Naive thymus-derived CD4-positive, alpha-beta T cell (primary cell): ENCODE results near the gene TRIO. TPM values are rescaled to one million over a fixed set of nuclear protein-coding genes. Genes with fewer than 3 reads are reported as not detected.

ENCODE experiments used
- ATAC-seq: fragments of 150-1000 bp; cut with Tn5 transposase; 2 replicates; pipeline ENCODE4 v1.10.0; 2021; ENCODE audit warnings: mild to moderate bottlenecking, moderate library complexity
- CTCF ChIA-PET: fragments of 350-600 bp; sonication (Branson Sonifier 250); formaldehyde crosslinking; loops from one replicate; lab custom pipeline; 2021; ENCODE audit warnings: antibody characterized with exemption; lab: Charles Lee
- POLR2A ChIA-PET: fragments of 350-600 bp; sonication (Branson Sonifier 250); formaldehyde crosslinking; loops from one replicate; lab custom pipeline; 2021; ENCODE audit warnings: antibody characterized with exemption, inconsistent platforms; lab: Charles Lee
- DNase-seq, 9 donors: peaks; one replicate each; pipeline versions ENCODE4 v3.0.0 to v3.0.0-alpha.2; 2020 to 2022; ENCODE audit warnings: mixed read lengths in 1 of 9
- H3K27ac ChIP-seq: one replicate; pipeline ENCODE4 v1.7.0; 2013; ENCODE audit warnings: mild to moderate bottlenecking, low read depth, low read length, moderate library complexity
- H3K27me3 ChIP-seq, 2 donors: one replicate each; pipeline ENCODE4 v1.7.0; 2013; ENCODE audit warnings: low read length in 2 of 2, mild to moderate bottlenecking in 2 of 2, moderate library complexity in 2 of 2; ENCODE audit not compliant: control insufficient read depth in 2 of 2, insufficient read depth in 2 of 2
- H3K36me3 ChIP-seq, 3 experiments: 1 replicate in 2 of 3; 2 replicates in 1 of 3; pipeline ENCODE4 v1.7.0; 2013; ENCODE audit warnings: low read length in 3 of 3, mild to moderate bottlenecking in 3 of 3, moderate library complexity in 1 of 3; ENCODE audit not compliant: insufficient read depth in 3 of 3, control insufficient read depth in 2 of 3
- H3K4me1 ChIP-seq, 2 donors: one replicate each; pipeline ENCODE4 v1.7.0; 2013; ENCODE audit warnings: low read length in 2 of 2, mild to moderate bottlenecking in 2 of 2, moderate library complexity in 1 of 2; ENCODE audit not compliant: control insufficient read depth in 2 of 2, insufficient read depth in 2 of 2
- H3K4me3 ChIP-seq: 2 replicates; pipeline ENCODE4 v1.7.0; 2013; ENCODE audit warnings: mild to moderate bottlenecking, low read length
- H3K9me3 ChIP-seq, 3 experiments: 1 replicate in 2 of 3; 2 replicates in 1 of 3; pipeline ENCODE4 v1.7.0; 2013; ENCODE audit warnings: low read length in 3 of 3; ENCODE audit not compliant: control insufficient read depth in 2 of 3
- H3K27ac Mint-ChIP-seq, 9 donors: one replicate each; pipeline ENCODE4 v1.8.0; 2020 to 2022; ENCODE audit warnings: mixed read lengths in 9 of 9, mild to moderate bottlenecking in 8 of 9, moderate library complexity in 5 of 9, inconsistent platforms in 2 of 9
- H3K27me3 Mint-ChIP-seq, 5 donors: one replicate each; pipeline ENCODE4 v1.8.0; 2021 to 2022; ENCODE audit warnings: mixed read lengths in 5 of 5, mild to moderate bottlenecking in 1 of 5
- H3K36me3 Mint-ChIP-seq, 5 donors: one replicate each; pipeline ENCODE4 v1.8.0; 2020 to 2022; ENCODE audit warnings: mixed read lengths in 5 of 5, mild to moderate bottlenecking in 3 of 5, inconsistent platforms in 1 of 5
- H3K4me1 Mint-ChIP-seq, 7 donors: one replicate each; pipeline ENCODE4 v1.8.0; 2020 to 2022; ENCODE audit warnings: mixed read lengths in 7 of 7, mild to moderate bottlenecking in 3 of 7, inconsistent platforms in 1 of 7
- H3K4me3 Mint-ChIP-seq, 10 donors: one replicate each; pipeline ENCODE4 v1.8.0; 2020 to 2022; ENCODE audit warnings: mild to moderate bottlenecking in 10 of 10, mixed read lengths in 10 of 10, moderate library complexity in 6 of 10, inconsistent platforms in 2 of 10
- H3K9me3 Mint-ChIP-seq, 11 donors: one replicate each; pipeline ENCODE4 v1.8.0; 2020 to 2022; ENCODE audit warnings: mixed read lengths in 11 of 11, mild to moderate bottlenecking in 4 of 11, inconsistent platforms in 1 of 11, moderate library complexity in 1 of 11
- intact Hi-C, 2 donors: fragments of 100-400 bp; cut with micrococcal nuclease; formaldehyde crosslinking; loops; one replicate each; pipeline ENCODE4 v1.15.1; 2023
- polyA plus RNA-seq, 2 donors: library from polyadenylated mRNA; unstranded; fragments of 300-500 nt; fragmentation: Illumina TruSeq; gene quantifications; one replicate each; pipeline ENCODE4 v1.2.3, GENCODE V29; 2021
- total RNA-seq, 6 experiments: library from RNA in 5 of 6; stranded (reverse) in 5 of 6; gene quantifications; 1 replicate in 5 of 6; 2 replicates in 1 of 6; pipeline ENCODE4 v1.2.3 and lab custom pipeline; 2021 to 2026

TRIO gene
- total and polyA plus RNA-seq, 7 experiments from 2014 or later: 0.16 to 45.9 (median 5.7) TPM

- peaks cover 0 to 14% (median 6%) of the 10 kb centered on the region in 11 donors for H3K9me3 Mint-ChIP-seq
- intact Hi-C loops: no loop called here
- H3K4me1 Mint-ChIP-seq: peaks cover 0 to 19% (median 4%) of the 10 kb centered on the region in 7 donors
- H3K27ac Mint-ChIP-seq: no peak overlapping the region
- Histone ChIP-seq H3K36me3 (no peaks in the 10 kb centered on the region), H3K27me3 (no peaks in the 10 kb centered on the region), H3K9me3 (no peaks in the 10 kb centered on the region), H3K27ac (no peak overlapping the region), H3K4me1 (no peaks in the 10 kb centered on the region), H3K4me3 (no peak overlapping the region)
- no peak overlapping the region for H3K4me3 Mint-ChIP-seq
- CTCF ChIA-PET: no interaction called here
- ATAC-seq (no peak), DNase-seq (no peak)
- peaks cover 9 to 35% (median 29%) of the 10 kb centered on the region in 5 donors for H3K27me3 Mint-ChIP-seq
- peaks cover 0 to 8% (median 0%) of the 10 kb centered on the region in 5 donors for H3K36me3 Mint-ChIP-seq
- POLR2A ChIA-PET: no interaction called here
These were observed 37.3 kb upstream of the TRIO start for GRCh38 chr5:14105718-14106410.

GRCh38 chr5:14107536-14107935 is 35.6 kb upstream of the TRIO start:
- Mint-ChIP-seq H3K27ac (no peak overlapping the region), H3K4me3 (no peak overlapping the region), H3K4me1 (peaks cover 0 to 19% (median 4%) of the 10 kb centered on the region in 7 donors), H3K27me3 (peaks cover 9 to 35% (median 29%) of the 10 kb centered on the region in 5 donors), H3K36me3 (peaks cover 0 to 7% (median 0%) of the 10 kb centered on the region in 5 donors), H3K9me3 (peaks cover 0 to 14% (median 7%) of the 10 kb centered on the region in 11 donors)
- Histone ChIP-seq H3K27me3 (no peaks in the 10 kb centered on the region), H3K27ac (no peak overlapping the region), H3K36me3 (no peaks in the 10 kb centered on the region), H3K4me3 (no peak overlapping the region), H3K4me1 (no peaks in the 10 kb centered on the region), H3K9me3 (no peaks in the 10 kb centered on the region)
- intact Hi-C loops: no loop called here
- ATAC-seq (no peak), DNase-seq (no peak)
- ChIA-PET CTCF (no interaction called here), POLR2A (no interaction called here)

- H3K4me3 ChIP-seq: no peak overlapping the region
- no peak overlapping the region for H3K27ac ChIP-seq
- ATAC-seq: peak; percentile 80
- intact Hi-C loops: loop anchor here (1.0 to 2.0 kb wide), 3 partner anchors 36 to 540 kb away; no protein-coding TSS in a partner anchor
- Mint-ChIP-seq H3K27ac (peak overlapping the region in 1 of 9 donors; percentile 0), H3K27me3 (peaks cover 9 to 27% (median 23%) of the 10 kb centered on the region in 5 donors), H3K36me3 (peaks cover 0 to 2% (median 0%) of the 10 kb centered on the region in 5 donors), H3K4me3 (peak overlapping the region in 6 of 10 donors; percentile 2 to 39 (median 22)), H3K4me1 (peaks cover 0 to 19% (median 4%) of the 10 kb centered on the region in 7 donors), H3K9me3 (peaks cover 0 to 6% (median under 1%) of the 10 kb centered on the region in 11 donors)
- H3K27me3 ChIP-seq: no peaks in the 10 kb centered on the region
- no peaks in the 10 kb centered on the region for H3K36me3 ChIP-seq
- no peaks in the 10 kb centered on the region for H3K9me3 ChIP-seq
- ChIA-PET POLR2A (no interaction called here), CTCF (interaction anchor here (1.3 kb wide), 2 partner anchors 161 to 164 kb away, joined by 3 to 4 read pairs; no protein-coding TSS in a partner anchor)
- DNase-seq: peak in 6 of 9 donors; percentile 4 to 37 (median 20)
- H3K4me1 ChIP-seq: no peaks in the 10 kb centered on the region
These were observed 34.8 kb upstream of the TRIO start for GRCh38 chr5:14108170-14108996.

GRCh38 chr5:14109041-14109747 is 33.9 kb upstream of the TRIO start:
- Histone ChIP-seq H3K27ac (no peak overlapping the region), H3K9me3 (no peaks in the 10 kb centered on the region), H3K4me1 (no peaks in the 10 kb centered on the region), H3K36me3 (no peaks in the 10 kb centered on the region), H3K4me3 (no peak overlapping the region), H3K27me3 (no peaks in the 10 kb centered on the region)
- ChIA-PET POLR2A (no interaction called here), CTCF (interaction anchor here (1.3 kb wide), 2 partner anchors 161 to 163 kb away, joined by 3 to 4 read pairs; no protein-coding TSS in a partner anchor)
- DNase-seq (no peak), ATAC-seq (peak; percentile 63)
- peak overlapping the region in 1 of 10 donors; percentile 7 for H3K4me3 Mint-ChIP-seq
- no peaks in the 10 kb centered on the region for H3K36me3 Mint-ChIP-seq
- intact Hi-C loops: loop anchor here in 1 of 2 donors (2.0 kb wide), 1 partner anchor 36 kb away; no protein-coding TSS in a partner anchor
- peaks cover 0 to 19% (median 4%) of the 10 kb centered on the region in 7 donors for H3K4me1 Mint-ChIP-seq
- H3K27me3 Mint-ChIP-seq: peaks cover 9 to 23% (median 19%) of the 10 kb centered on the region in 5 donors
- peaks cover 0 to 5% (median 0%) of the 10 kb centered on the region in 11 donors for H3K9me3 Mint-ChIP-seq
- H3K27ac Mint-ChIP-seq: peak overlapping the region in 1 of 9 donors; percentile 38

GRCh38 chr5:14109771-14110170 is 33.4 kb upstream of the TRIO start:
- Histone ChIP-seq H3K27me3 (no peaks in the 10 kb centered on the region), H3K4me1 (no peaks in the 10 kb centered on the region), H3K9me3 (no peaks in the 10 kb centered on the region), H3K27ac (no peak overlapping the region), H3K4me3 (no peak overlapping the region), H3K36me3 (no peaks in the 10 kb centered on the region)
- peak; percentile 61 for ATAC-seq
- no peak overlapping the region for H3K27ac Mint-ChIP-seq
- no peaks in the 10 kb centered on the region for H3K36me3 Mint-ChIP-seq
- CTCF ChIA-PET: interaction anchor here (1.3 kb wide), 1 partner anchor 163 kb away, joined by 3 read pairs; no protein-coding TSS in a partner anchor
- no peak overlapping the region for H3K4me3 Mint-ChIP-seq
- H3K9me3 Mint-ChIP-seq: peaks cover 0 to 5% (median 0%) of the 10 kb centered on the region in 11 donors
- intact Hi-C loops: loop anchor here in 1 of 2 donors (2.0 kb wide), 1 partner anchor 35 kb away; no protein-coding TSS in a partner anchor
- DNase-seq: no peak
- POLR2A ChIA-PET: no interaction called here
- H3K27me3 Mint-ChIP-seq: peaks cover 9 to 24% (median 23%) of the 10 kb centered on the region in 5 donors
- peaks cover 0 to 19% (median 4%) of the 10 kb centered on the region in 7 donors for H3K4me1 Mint-ChIP-seq

GRCh38 chr5:14110196-14110595 is 32.9 kb upstream of the TRIO start:
- no peak for ATAC-seq
- no peak overlapping the region for H3K27ac Mint-ChIP-seq
- POLR2A ChIA-PET: no interaction called here

More at GRCh38 chr5:14110196-14110595, 32.9 kb upstream of the TRIO start:
- H3K36me3 ChIP-seq: no peaks in the 10 kb centered on the region
- Mint-ChIP-seq H3K4me1 (peaks cover 0 to 19% (median 4%) of the 10 kb centered on the region in 7 donors), H3K4me3 (no peak overlapping the region), H3K9me3 (peaks cover 0 to 5% (median 0%) of the 10 kb centered on the region in 11 donors), H3K27me3 (peaks cover 9 to 25% (median 23%) of the 10 kb centered on the region in 5 donors), H3K36me3 (no peaks in the 10 kb centered on the region)
- H3K27me3 ChIP-seq: no peaks in the 10 kb centered on the region
- no peak for DNase-seq
- no peak overlapping the region for H3K27ac ChIP-seq
- H3K4me1 ChIP-seq: no peaks in the 10 kb centered on the region
- H3K4me3 ChIP-seq: no peak overlapping the region
- intact Hi-C loops: no loop called here
- no peaks in the 10 kb centered on the region for H3K9me3 ChIP-seq
- CTCF ChIA-PET: no interaction called here
